T-helper 9 cell (primary cell): ENCODE measurements around the gene DVL2.

Experiments used
- DNase-seq: peaks from one replicate; pipeline ENCODE4 v3.0.0-alpha.2; 2020

Gene DVL2

DNA sequence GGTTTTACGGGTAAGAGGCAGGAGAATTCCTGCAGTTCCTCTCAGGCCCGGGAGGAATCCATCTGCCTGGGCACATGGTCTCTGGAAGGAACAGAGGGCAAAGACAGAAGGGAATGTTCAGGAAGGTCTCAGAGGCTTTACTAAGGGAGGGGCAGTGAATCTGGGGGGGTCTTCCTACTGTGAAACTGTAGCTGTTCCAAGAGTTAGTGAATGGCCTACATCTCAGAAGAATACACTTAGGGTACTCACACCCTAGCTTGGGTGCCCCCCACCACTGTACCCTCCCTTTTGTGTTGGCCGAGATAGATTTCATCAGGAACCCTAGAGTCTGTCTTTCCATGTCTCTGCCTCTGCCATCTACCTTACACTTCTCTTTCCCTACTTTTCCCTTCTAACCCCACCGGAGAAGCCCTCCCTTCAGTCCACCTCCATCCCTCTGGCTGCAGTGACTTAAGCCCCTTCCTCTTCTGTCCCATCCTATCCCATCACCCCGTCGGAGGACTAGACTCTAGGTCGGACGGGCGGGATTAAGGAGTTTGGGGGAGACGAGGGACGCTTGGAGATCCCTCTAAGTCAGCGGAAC, 15.0 kb downstream of the DVL2 start:
- DNase-seq = no peak

GRCh38 chr17:7218758-7219157, 15.6 kb downstream of the DVL2 start:
- no peak for DNase-seq

GRCh38 chr17:7218166-7218565, 16.2 kb downstream of the DVL2 start:
- no peak for DNase-seq

DNA sequence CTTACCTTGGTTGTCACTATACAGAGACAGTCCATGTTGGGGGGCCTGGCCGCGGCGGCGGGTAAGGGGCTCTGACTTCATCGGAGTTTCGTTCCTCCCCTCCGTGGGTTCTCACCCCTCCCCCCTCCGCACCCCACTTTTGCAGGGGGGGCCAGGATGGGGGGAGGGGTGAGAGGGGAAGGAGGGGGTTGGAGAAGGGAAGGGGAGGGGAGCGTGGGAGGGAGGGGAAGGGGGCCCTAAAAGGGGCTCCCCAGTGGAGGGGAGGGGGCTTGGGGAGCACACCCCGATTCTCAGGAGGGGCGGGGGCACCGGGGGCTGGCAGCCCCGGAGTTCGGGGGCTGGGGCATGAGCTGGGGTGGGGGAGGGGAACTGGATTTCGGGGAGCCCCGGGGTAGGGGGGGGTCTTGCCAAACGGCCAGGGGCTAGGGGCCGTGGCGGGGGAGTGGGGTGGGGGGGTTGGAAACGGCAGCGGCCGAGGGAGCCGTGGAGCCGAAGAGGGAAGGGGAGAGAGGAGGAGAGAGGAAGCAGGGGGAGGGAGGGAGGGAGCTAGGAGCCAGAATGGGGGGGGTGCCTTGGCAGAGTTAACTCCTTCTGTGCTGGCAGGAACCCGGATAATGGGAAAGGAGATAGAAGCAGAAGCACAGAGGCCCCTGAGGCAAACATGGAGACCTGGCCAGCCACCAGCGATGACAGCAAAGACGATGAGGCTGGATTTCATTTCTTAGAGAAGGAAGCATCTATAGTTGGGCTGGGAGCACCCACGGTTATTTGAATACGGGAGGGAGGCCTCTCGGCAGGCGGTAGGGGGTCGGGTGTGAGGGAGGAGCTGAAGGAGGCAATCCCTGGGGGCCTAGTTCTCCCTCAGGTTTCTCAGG, 17.0 kb downstream of the DVL2 start:
- DNase-seq = no peak

DNA sequence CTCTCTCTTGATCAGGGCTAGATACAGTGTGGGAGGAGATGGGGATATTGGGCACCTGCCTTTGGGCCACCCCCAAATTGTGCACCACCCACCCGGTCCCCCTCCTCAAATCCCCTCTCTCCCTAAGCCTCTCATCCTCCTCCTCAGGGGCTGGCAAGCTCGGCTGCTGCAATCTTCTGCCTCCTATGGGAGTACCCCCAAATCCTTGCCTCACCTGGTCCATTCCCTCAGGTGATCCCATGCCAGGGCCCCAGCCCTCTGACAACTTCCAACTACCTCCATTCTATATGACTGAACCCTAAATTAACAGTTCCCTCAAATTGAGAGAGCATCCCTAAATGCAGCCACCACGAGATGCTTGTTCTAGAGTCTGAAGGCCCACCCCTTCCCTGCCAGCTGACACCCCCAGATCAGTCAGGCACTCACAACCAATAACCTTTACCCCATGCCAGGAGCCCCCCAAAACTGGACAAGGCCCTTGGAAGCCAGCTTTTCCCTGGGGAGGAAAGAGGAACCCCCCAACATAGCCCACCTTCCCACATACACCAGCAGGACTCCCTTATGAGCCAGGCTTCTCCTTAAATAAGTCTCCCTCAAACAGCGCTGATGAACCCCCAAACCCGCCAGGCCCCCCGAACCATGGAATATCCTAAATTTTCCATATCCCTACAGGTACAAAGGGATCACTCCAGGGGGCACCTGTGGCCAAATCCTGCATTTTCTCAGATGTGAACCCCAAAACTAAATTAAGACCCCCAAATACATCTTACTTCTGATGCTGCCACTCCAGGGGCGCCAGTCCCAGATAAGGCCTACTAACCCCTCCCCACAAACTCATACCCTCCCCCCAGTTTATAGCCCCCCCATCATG, 17.8 kb downstream of the DVL2 start:
- DNase-seq = no peak

DNA sequence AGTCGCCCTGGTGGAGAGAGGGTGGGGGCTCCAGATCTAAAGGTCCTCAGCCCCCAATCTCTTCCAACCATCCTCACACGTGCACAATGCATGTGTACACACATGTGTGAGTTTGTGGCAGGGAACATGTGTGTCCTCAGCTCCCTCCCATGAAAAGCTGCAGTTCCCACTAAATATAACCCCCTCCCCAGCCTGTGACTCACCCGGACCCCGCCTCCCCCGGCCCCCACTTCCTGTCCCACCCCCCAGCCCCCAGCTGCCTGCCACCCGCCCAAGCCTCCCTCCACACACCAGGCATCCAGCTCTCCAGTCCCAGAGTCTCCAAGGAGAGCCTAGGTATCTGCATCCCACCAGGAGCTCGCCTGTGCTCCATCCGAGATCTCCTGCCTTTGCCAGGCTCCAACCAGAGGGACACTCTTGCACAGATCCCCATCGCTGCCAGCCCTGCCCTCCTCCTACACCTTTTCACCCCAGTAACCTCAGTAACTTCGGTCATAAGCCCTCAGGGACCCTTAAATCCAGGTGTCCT, 18.6 kb downstream of the DVL2 start:
- DNase-seq = no peak

- DNase-seq = no peak
Measured at GRCh38 chr17:7215136-7215638, 19.1 kb downstream of the DVL2 start.

- DNase-seq = peak; percentile 98
Measured at GRCh38 chr17:7214300-7215135, 19.8 kb downstream of the DVL2 start.

DNA sequence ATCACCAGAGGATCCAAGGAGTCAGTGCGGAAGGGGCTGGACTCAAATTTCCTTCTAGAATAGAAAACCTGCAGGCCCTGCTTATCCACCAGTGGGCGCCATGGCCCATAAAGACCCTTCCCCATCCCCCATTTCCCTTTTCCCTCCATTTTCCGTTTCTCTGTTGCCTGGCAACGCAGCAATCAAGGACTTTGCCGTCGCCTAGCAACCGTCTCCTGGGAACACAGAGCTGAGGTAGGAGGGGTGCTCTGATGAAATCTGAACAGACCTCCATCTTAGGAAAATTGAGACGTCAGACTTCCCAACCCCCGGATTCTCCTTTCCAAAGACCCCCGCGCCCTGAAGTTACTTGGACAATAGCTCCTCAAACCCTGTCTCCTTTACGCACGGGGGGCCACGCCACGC, 20.4 kb downstream of the DVL2 start:
- peak; percentile 70 for DNase-seq

DNA sequence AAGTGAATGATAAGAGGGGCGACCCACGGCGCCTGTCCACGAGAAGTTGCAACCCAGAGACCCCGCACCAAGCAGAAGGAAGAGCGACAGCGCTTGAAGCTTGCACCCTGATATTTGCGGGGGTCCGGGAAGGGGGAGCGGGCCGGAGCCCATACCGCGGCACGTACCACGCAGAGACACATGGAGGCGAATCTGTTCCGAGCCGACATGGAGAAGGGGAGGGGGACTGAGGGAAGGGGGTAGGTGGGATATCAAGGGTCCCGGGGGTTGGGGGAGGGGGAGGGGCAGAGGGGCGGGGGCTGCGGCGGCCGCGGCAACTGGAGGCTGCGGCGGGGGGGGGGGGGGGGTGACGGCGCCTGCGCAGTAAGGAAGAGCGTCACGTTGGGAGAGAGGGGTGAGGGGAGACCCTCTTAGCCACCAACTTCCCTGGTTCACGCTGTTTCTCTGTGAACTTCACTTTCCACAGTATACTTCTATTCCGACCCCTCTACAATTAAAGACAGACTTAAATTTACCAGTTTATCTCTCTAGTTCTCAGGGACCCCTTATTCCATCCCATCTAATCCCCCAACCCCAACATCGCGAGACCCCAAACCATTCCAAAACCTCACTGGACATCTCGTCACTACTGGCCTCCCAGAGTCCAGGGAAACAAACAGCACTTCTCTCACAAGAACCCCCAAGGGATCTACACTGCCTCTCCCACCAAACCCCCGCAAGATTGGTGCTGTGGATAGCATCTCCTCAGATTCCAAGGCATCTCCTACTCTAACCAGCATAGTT, 22.6 kb downstream of the DVL2 start:
- no peak for DNase-seq

- DNase-seq = no peak
Measured at GRCh38 chr17:7208754-7209460, 25.4 kb downstream of the DVL2 start.

DNA sequence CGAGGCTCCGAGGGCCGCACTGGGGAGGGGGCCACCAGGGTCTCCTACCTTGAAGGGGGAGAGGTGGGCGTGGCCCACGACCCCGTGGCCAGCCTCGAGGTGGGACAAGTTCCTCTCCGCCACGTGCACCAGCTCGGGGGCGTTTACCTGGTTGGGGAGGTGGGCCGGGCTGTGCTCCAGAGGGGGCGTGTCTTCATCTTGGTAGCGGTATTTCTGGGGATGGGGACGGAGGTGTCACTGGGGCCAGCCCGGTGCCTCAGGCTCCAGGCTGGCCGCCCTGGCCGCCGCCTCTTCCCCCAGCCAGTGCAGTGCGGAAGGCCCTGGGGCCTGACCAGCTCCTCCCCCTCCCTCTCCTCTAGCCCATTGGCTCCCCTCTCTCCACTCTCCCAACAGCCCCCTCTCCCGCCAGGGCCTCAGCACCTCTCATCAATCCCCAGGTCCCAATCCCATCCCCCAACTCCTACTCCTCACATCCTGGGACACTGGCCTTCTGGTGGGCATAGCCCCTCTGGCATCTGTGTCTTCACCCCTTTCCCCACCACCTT, 26.2 kb downstream of the DVL2 start:
- no peak for DNase-seq

GRCh38 chr17:7207120-7208001, 27.0 kb downstream of the DVL2 start:
- no peak for DNase-seq

GRCh38 chr17:7205561-7205960, 28.8 kb downstream of the DVL2 start:
- no peak for DNase-seq

DNA sequence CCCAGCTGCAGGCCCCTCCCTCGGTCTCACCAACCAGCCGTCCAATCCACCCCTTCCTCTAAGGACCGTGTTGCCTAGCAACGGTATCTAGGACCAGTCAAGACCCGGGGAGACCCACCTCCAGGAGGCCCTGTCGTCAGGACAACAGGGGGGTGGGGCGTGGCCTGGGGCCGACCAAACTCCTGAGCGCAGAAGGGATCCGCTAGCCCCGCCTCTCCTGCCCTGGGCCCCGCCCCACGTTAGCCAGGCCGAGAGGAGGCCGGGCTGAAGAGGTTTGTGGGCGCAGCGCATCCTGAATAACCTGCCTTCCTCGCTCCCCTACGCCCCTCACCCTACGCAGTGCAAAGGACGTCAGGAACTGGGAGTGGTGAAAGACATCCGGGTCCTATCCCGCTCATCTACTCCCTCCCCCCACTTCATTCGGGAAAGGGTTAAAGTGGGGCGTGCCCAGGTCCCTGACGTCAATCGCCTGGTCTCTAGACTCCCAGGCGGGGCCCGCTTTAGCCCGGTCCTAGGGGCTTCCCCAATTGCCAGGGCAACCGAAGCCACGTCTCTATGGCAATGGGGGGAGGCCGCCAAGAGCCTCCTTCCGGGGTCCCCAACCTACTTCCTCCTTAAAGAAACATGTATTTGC, 29.4 kb downstream of the DVL2 start:
- peak; percentile 97 for DNase-seq

GRCh38 chr17:7204336-7204735, 30.0 kb downstream of the DVL2 start:
- DNase-seq = no peak

GRCh38 chr17:7203391-7203790, 30.9 kb downstream of the DVL2 start:
- DNase-seq = no peak

GRCh38 chr17:7196651-7197401, 37.5 kb downstream of the DVL2 start:
- DNase-seq = no peak
